Measurements from ENCODE around the gene CACTIN.
A peak's percentile ranks its signal among the peaks of the same experiment; 100 is the strongest.

The CACTIN gene

DNA sequence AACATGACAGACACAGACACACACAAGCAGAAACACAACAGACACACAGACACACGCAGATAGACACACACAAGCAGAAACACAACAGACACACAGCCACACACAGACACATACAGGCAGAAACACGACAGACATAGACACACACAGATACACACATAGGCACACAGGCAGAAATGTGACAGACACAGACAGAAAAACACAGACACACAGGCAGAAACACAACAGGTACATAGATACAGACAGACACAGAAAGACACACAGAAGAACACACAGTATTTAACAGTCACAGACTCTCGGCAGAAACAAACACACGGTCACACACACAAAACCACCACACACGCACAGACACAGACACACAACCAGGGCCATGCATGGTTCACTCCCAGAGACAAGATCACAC lies 20.8 kb downstream of the CACTIN start:
- H3K27ac ChIP-seq (ENCODE audit: low read length, poor library complexity, severe bottlenecking): no peak overlapping the region
- H3K18ac ChIP-seq (ENCODE audit: low read depth in 1 of 2, low read length in 2 of 2): peak overlapping the region in 1 of 2 experiments; percentile 92
- no peak overlapping the region for H4K91ac ChIP-seq (ENCODE audit: low read length)
- peak overlapping the region in 1 of 2 experiments; percentile 93 for H3K14ac ChIP-seq (ENCODE audit: low read length in 2 of 2)
- H3K4ac ChIP-seq (ENCODE audit: low read depth in 1 of 2, low read length in 2 of 2): no peak overlapping the region
- H2BK120ac ChIP-seq (ENCODE audit: low read depth, low read length): no peak overlapping the region
- no peak overlapping the region for H2AK5ac ChIP-seq (ENCODE audit: low read length, severe bottlenecking)
- no peak overlapping the region for H4K8ac ChIP-seq (ENCODE audit: low read length)
- H3K4me3 ChIP-seq (ENCODE audit: insufficient read depth in 1 of 2, low read depth in 1 of 2, low read length in 2 of 2): peak overlapping the region; percentile 83 to 86
- H3K4me1 ChIP-seq (ENCODE audit: control insufficient read depth, insufficient read depth, low read depth, low read length): peaks cover 53% of the 10 kb centered on the region
- peak overlapping the region; percentile 31 for H2AFZ ChIP-seq (ENCODE audit: low read depth, low read length)
- H3K36me3 ChIP-seq (ENCODE audit: control insufficient read depth in 1 of 2, insufficient read depth in 2 of 2, low read depth in 1 of 2, low read length in 2 of 2): peaks cover 2 to 26% of the 10 kb centered on the region in 2 experiments
- no peaks in the 10 kb centered on the region for H3K27me3 ChIP-seq (ENCODE audit: control insufficient read depth in 1 of 2, insufficient read depth in 1 of 2, low read length in 2 of 2)
- DNase-seq: no peak
- 52% methylated on average over 5 of the region's 5 CpGs for WGBS
- H3K4me2 ChIP-seq (ENCODE audit: low read length, poor library complexity, severe bottlenecking): peak overlapping the region; percentile 93
- H3K9ac ChIP-seq (ENCODE audit: low read length): peak overlapping the region; percentile 82
- H2BK15ac ChIP-seq (ENCODE audit: low read depth, poor library complexity, severe bottlenecking): no peak overlapping the region
- H3K79me1 ChIP-seq (replicated peaks; ENCODE audit: low read length, poor library complexity, severe bottlenecking): peaks cover 29% of the 10 kb centered on the region
- H2BK12ac ChIP-seq (ENCODE audit: low read length in 2 of 2): peak overlapping the region in 1 of 2 experiments; percentile 40
- no peak overlapping the region for H2BK5ac ChIP-seq (ENCODE audit: low read depth, low read length, poor library complexity, severe bottlenecking)
- peak overlapping the region in 1 of 2 experiments; percentile 70 for H3K23ac ChIP-seq (ENCODE audit: low read length in 2 of 2)
- H3K9me3 ChIP-seq (ENCODE audit: control insufficient read depth, low read length): no peaks in the 10 kb centered on the region

DNA sequence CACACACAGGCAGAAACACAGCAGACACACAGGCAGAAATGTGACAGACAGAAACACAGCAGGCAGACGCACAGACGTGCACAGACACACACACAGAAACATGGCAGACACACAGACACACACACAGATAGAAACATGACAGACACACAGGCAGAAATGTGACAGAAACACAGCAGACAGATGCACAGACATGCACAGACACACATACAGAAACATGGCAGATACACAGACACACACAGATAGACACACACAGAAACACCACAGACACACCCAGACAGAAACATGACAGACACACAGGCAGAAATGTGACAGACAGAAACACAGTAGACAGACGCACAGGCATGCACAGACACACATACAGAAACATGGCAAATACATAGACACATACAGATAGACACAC lies 21.2 kb downstream of the CACTIN start:
- Histone ChIP-seq H3K4ac (ENCODE audit: low read depth in 1 of 2, low read length in 2 of 2) (peak overlapping the region in 1 of 2 experiments; percentile 41), H2BK5ac (ENCODE audit: low read depth, low read length, poor library complexity, severe bottlenecking) (no peak overlapping the region), H3K14ac (ENCODE audit: low read length in 2 of 2) (peak overlapping the region in 1 of 2 experiments; percentile 93), H3K36me3 (ENCODE audit: control insufficient read depth in 1 of 2, insufficient read depth in 2 of 2, low read depth in 1 of 2, low read length in 2 of 2) (peaks cover 0 to 25% of the 10 kb centered on the region in 2 experiments), H4K8ac (ENCODE audit: low read length) (peak overlapping the region; percentile 60), H3K18ac (ENCODE audit: low read depth in 1 of 2, low read length in 2 of 2) (peak overlapping the region in 1 of 2 experiments; percentile 18), H2AK5ac (ENCODE audit: low read length, severe bottlenecking) (no peak overlapping the region), H3K79me1 (replicated peaks; ENCODE audit: low read length, poor library complexity, severe bottlenecking) (peaks cover 30% of the 10 kb centered on the region), H3K4me1 (ENCODE audit: control insufficient read depth, insufficient read depth, low read depth, low read length) (peaks cover 53% of the 10 kb centered on the region), H3K23ac (ENCODE audit: low read length in 2 of 2) (peak overlapping the region in 1 of 2 experiments; percentile 57), H3K9me3 (ENCODE audit: control insufficient read depth, low read length) (no peaks in the 10 kb centered on the region), H3K27ac (ENCODE audit: low read length, poor library complexity, severe bottlenecking) (no peak overlapping the region), H3K9ac (ENCODE audit: low read length) (peak overlapping the region; percentile 82), H2BK15ac (ENCODE audit: low read depth, poor library complexity, severe bottlenecking) (no peak overlapping the region), H3K27me3 (ENCODE audit: control insufficient read depth in 1 of 2, insufficient read depth in 1 of 2, low read length in 2 of 2) (no peaks in the 10 kb centered on the region), H3K4me2 (ENCODE audit: low read length, poor library complexity, severe bottlenecking) (peak overlapping the region; percentile 13), H2AFZ (ENCODE audit: low read depth, low read length) (no peak overlapping the region), H2BK120ac (ENCODE audit: low read depth, low read length) (no peak overlapping the region), H4K91ac (ENCODE audit: low read length) (peak overlapping the region; percentile 79), H2BK12ac (ENCODE audit: low read length in 2 of 2) (no peak overlapping the region), H3K4me3 (ENCODE audit: insufficient read depth in 1 of 2, low read depth in 1 of 2, low read length in 2 of 2) (peak overlapping the region in 1 of 2 experiments; percentile 86)
- 84% methylated on average over 3 of the region's 3 CpGs for whole genome bisulfite sequencing
- no peak for DNase-seq

GRCh38 chr19:3604987-3605343 lies 21.6 kb downstream of the CACTIN start:
- peaks cover 3 to 25% of the 10 kb centered on the region in 2 experiments for H3K36me3 ChIP-seq (ENCODE audit: control insufficient read depth in 1 of 2, insufficient read depth in 2 of 2, low read depth in 1 of 2, low read length in 2 of 2)
- WGBS: 88% methylated on average over 11 of the region's 11 CpGs
- no peaks in the 10 kb centered on the region for H3K27me3 ChIP-seq (ENCODE audit: control insufficient read depth in 1 of 2, insufficient read depth in 1 of 2, low read length in 2 of 2)

GRCh38 chr19:3604227-3604986 lies 22.2 kb downstream of the CACTIN start:
- Histone ChIP-seq H3K27ac (ENCODE audit: low read length, poor library complexity, severe bottlenecking) (no peak overlapping the region), H2BK5ac (ENCODE audit: low read depth, low read length, poor library complexity, severe bottlenecking) (no peak overlapping the region), H3K27me3 (ENCODE audit: control insufficient read depth in 1 of 2, insufficient read depth in 1 of 2, low read length in 2 of 2) (no peaks in the 10 kb centered on the region), H2AFZ (ENCODE audit: low read depth, low read length) (no peak overlapping the region), H3K9me3 (ENCODE audit: control insufficient read depth, low read length) (no peaks in the 10 kb centered on the region), H3K36me3 (ENCODE audit: control insufficient read depth in 1 of 2, insufficient read depth in 2 of 2, low read depth in 1 of 2, low read length in 2 of 2) (peaks cover 3 to 24% of the 10 kb centered on the region in 2 experiments), H4K8ac (ENCODE audit: low read length) (no peak overlapping the region), H3K23ac (ENCODE audit: low read length in 2 of 2) (no peak overlapping the region), H2AK5ac (ENCODE audit: low read length, severe bottlenecking) (no peak overlapping the region), H3K4ac (ENCODE audit: low read depth in 1 of 2, low read length in 2 of 2) (no peak overlapping the region), H4K91ac (ENCODE audit: low read length) (peak overlapping the region; percentile 11), H3K4me3 (ENCODE audit: insufficient read depth in 1 of 2, low read depth in 1 of 2, low read length in 2 of 2) (no peak overlapping the region), H2BK120ac (ENCODE audit: low read depth, low read length) (no peak overlapping the region), H3K79me1 (replicated peaks; ENCODE audit: low read length, poor library complexity, severe bottlenecking) (peaks cover 31% of the 10 kb centered on the region), H3K9ac (ENCODE audit: low read length) (no peak overlapping the region), H3K4me1 (ENCODE audit: control insufficient read depth, insufficient read depth, low read depth, low read length) (peaks cover 51% of the 10 kb centered on the region), H3K4me2 (ENCODE audit: low read length, poor library complexity, severe bottlenecking) (no peak overlapping the region), H2BK15ac (ENCODE audit: low read depth, poor library complexity, severe bottlenecking) (no peak overlapping the region), H3K18ac (ENCODE audit: low read depth in 1 of 2, low read length in 2 of 2) (no peak overlapping the region), H2BK12ac (ENCODE audit: low read length in 2 of 2) (peak overlapping the region in 1 of 2 experiments; percentile 6), H3K14ac (ENCODE audit: low read length in 2 of 2) (no peak overlapping the region)
- DNase-seq: no peak
- WGBS: 93% methylated on average over 24 of the region's 27 CpGs

More at GRCh38 chr19:3604987-3605343, 21.6 kb downstream of the CACTIN start:
- Histone ChIP-seq H3K27ac (ENCODE audit: low read length, poor library complexity, severe bottlenecking) (no peak overlapping the region), H4K8ac (ENCODE audit: low read length) (no peak overlapping the region), H3K79me1 (replicated peaks; ENCODE audit: low read length, poor library complexity, severe bottlenecking) (peaks cover 31% of the 10 kb centered on the region), H3K18ac (ENCODE audit: low read depth in 1 of 2, low read length in 2 of 2) (peak overlapping the region in 1 of 2 experiments; percentile 18), H2AFZ (ENCODE audit: low read depth, low read length) (no peak overlapping the region), H4K91ac (ENCODE audit: low read length) (peak overlapping the region; percentile 79), H2AK5ac (ENCODE audit: low read length, severe bottlenecking) (no peak overlapping the region), H3K9ac (ENCODE audit: low read length) (peak overlapping the region; percentile 82), H2BK5ac (ENCODE audit: low read depth, low read length, poor library complexity, severe bottlenecking) (no peak overlapping the region), H2BK12ac (ENCODE audit: low read length in 2 of 2) (no peak overlapping the region), H3K14ac (ENCODE audit: low read length in 2 of 2) (peak overlapping the region in 1 of 2 experiments; percentile 93), H2BK120ac (ENCODE audit: low read depth, low read length) (no peak overlapping the region), H2BK15ac (ENCODE audit: low read depth, poor library complexity, severe bottlenecking) (no peak overlapping the region), H3K4me1 (ENCODE audit: control insufficient read depth, insufficient read depth, low read depth, low read length) (peaks cover 51% of the 10 kb centered on the region), H3K4ac (ENCODE audit: low read depth in 1 of 2, low read length in 2 of 2) (no peak overlapping the region), H3K23ac (ENCODE audit: low read length in 2 of 2) (no peak overlapping the region), H3K4me3 (ENCODE audit: insufficient read depth in 1 of 2, low read depth in 1 of 2, low read length in 2 of 2) (peak overlapping the region in 1 of 2 experiments; percentile 86), H3K4me2 (ENCODE audit: low read length, poor library complexity, severe bottlenecking) (peak overlapping the region; percentile 6), H3K9me3 (ENCODE audit: control insufficient read depth, low read length) (no peaks in the 10 kb centered on the region)
- DNase-seq: no peak

Measured in mesenchymal stem cell (in vitro differentiated cells and primary cell).